Liver (tissue), 3 donors: ENCODE results near the gene ZNF783.

ENCODE experiments used
- ATF3 ChIP-seq: IDR thresholded peaks from 2 replicates; pipeline ENCODE4 v1.6.1; 2016; ENCODE audit warnings: antibody characterized with exemption
- CTCF ChIP-seq: fragments of 150-350 bp; IDR thresholded peaks from 2 replicates; pipeline ENCODE4 v1.5.1; 2017; ENCODE audit warnings: improper control_type of control experiment, low read depth, low read length; ENCODE audit not compliant: missing input control
- FOXA1 ChIP-seq: IDR thresholded peaks from 2 replicates; pipeline ENCODE4 v1.6.1; 2016; ENCODE audit warnings: antibody characterized with exemption
- NR2F2 ChIP-seq: IDR thresholded peaks from 2 replicates; pipeline ENCODE4 v1.6.1; 2016; ENCODE audit warnings: antibody characterized with exemption
- SP1 ChIP-seq: IDR thresholded peaks from 2 replicates; pipeline ENCODE4 v1.6.1; 2018; ENCODE audit warnings: antibody characterized with exemption, mild to moderate bottlenecking
- TAF1 ChIP-seq: conservative IDR thresholded peaks from 2 replicates; pipeline ENCODE4 v1.6.1; 2016; ENCODE audit warnings: antibody characterized with exemption, mild to moderate bottlenecking
- TF ChIP-seq, protein P1 (sequence below): IDR thresholded peaks from 2 replicates; pipeline ENCODE4 v1.6.1; 2016; ENCODE audit warnings: antibody characterized with exemption, mild to moderate bottlenecking
- TF ChIP-seq, protein P2 (sequence below): IDR thresholded peaks from 2 replicates; pipeline ENCODE4 v1.6.1; 2016; ENCODE audit warnings: antibody characterized with exemption
- donor health status: healthy.
- donor health status: healthy.

- TF ChIP-seq FOXA1: no peak
- TF ChIP-seq CTCF: no peak
- TF ChIP-seq NR2F2: no peak
- TF ChIP-seq, protein P1, sequence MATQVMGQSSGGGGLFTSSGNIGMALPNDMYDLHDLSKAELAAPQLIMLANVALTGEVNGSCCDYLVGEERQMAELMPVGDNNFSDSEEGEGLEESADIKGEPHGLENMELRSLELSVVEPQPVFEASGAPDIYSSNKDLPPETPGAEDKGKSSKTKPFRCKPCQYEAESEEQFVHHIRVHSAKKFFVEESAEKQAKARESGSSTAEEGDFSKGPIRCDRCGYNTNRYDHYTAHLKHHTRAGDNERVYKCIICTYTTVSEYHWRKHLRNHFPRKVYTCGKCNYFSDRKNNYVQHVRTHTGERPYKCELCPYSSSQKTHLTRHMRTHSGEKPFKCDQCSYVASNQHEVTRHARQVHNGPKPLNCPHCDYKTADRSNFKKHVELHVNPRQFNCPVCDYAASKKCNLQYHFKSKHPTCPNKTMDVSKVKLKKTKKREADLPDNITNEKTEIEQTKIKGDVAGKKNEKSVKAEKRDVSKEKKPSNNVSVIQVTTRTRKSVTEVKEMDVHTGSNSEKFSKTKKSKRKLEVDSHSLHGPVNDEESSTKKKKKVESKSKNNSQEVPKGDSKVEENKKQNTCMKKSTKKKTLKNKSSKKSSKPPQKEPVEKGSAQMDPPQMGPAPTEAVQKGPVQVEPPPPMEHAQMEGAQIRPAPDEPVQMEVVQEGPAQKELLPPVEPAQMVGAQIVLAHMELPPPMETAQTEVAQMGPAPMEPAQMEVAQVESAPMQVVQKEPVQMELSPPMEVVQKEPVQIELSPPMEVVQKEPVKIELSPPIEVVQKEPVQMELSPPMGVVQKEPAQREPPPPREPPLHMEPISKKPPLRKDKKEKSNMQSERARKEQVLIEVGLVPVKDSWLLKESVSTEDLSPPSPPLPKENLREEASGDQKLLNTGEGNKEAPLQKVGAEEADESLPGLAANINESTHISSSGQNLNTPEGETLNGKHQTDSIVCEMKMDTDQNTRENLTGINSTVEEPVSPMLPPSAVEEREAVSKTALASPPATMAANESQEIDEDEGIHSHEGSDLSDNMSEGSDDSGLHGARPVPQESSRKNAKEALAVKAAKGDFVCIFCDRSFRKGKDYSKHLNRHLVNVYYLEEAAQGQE: no peak
- no peak for TF ChIP-seq SP1
- no peak for TF ChIP-seq ATF3
- TF ChIP-seq, protein P2, sequence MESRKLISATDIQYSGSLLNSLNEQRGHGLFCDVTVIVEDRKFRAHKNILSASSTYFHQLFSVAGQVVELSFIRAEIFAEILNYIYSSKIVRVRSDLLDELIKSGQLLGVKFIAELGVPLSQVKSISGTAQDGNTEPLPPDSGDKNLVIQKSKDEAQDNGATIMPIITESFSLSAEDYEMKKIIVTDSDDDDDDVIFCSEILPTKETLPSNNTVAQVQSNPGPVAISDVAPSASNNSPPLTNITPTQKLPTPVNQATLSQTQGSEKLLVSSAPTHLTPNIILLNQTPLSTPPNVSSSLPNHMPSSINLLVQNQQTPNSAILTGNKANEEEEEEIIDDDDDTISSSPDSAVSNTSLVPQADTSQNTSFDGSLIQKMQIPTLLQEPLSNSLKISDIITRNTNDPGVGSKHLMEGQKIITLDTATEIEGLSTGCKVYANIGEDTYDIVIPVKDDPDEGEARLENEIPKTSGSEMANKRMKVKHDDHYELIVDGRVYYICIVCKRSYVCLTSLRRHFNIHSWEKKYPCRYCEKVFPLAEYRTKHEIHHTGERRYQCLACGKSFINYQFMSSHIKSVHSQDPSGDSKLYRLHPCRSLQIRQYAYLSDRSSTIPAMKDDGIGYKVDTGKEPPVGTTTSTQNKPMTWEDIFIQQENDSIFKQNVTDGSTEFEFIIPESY: no peak
- TF ChIP-seq TAF1: no peak
Observed at GRCh38 chr7:149228831-149229471, 33.0 kb upstream of the ZNF783 start.
